Measurements from ENCODE around the gene MED14.

MED14 gene

DNA sequence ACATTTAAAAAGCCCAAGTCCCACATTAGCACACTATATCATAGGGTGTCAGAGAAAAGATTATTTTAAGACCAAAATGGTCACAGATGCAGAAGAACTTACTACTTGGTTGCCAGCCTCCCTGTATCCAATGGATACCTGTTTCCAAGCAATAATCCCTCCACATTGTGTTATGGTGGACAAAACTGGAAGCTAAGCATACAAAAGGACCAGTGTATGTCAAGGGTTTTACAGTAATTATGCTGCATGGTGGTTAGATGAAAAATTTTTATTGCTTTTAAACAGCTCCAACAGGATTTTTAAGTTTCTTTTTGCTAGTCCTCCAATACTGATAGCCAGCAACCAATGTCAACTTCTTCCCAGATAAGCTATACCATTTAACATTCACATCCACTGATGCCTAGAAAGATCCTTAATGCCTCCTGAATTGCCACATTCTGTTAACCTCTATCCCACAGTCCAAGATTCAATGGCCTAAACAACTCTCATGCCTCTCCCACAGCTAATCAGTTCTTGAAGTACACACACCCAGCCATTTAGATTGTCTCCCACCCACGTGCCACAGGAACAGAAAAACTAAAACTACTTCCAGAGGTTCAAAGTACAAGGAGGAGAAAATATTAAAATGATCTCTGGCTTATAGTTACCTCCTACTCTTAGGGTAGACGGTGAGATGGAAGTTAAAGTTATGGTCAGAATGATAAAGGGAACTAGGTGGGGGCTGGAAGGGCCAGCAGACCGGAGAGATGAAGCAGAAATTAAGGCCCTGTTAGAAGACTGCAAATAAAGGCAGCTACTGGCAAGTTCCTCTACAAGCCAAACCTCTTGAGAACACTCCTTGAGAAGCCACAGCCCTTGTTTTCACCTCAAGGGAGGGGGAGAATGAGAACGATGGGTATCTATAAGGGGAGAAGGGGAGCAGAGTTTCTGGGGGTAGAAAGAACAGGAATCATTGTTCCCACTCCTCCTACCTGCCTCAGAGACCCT, 5.5 kb downstream of the MED14 start:
- H3K79me2 ChIP-seq (ENCODE audit: control insufficient read depth, insufficient read depth, low read length, unreplicated experiment), result peaks cover 58% of the 10 kb centered on the region
- no peak overlapping the region for H2AFZ ChIP-seq (ENCODE audit: low read length, unreplicated experiment)
- no peaks in the 10 kb centered on the region for H3K27me3 ChIP-seq (ENCODE audit: insufficient read depth, low read length)
- peaks cover 6% of the 10 kb centered on the region for H3K4me1 ChIP-seq (ENCODE audit: control insufficient read depth, insufficient read depth, low read length, unreplicated experiment)
- H3K4me3 ChIP-seq (ENCODE audit: low read depth, low read length), result no peak overlapping the region
- H3K27ac ChIP-seq (ENCODE audit: low read depth, low read length), result no peak overlapping the region
- no peaks in the 10 kb centered on the region for H3K36me3 ChIP-seq (ENCODE audit: insufficient read depth, low read length)

DNA sequence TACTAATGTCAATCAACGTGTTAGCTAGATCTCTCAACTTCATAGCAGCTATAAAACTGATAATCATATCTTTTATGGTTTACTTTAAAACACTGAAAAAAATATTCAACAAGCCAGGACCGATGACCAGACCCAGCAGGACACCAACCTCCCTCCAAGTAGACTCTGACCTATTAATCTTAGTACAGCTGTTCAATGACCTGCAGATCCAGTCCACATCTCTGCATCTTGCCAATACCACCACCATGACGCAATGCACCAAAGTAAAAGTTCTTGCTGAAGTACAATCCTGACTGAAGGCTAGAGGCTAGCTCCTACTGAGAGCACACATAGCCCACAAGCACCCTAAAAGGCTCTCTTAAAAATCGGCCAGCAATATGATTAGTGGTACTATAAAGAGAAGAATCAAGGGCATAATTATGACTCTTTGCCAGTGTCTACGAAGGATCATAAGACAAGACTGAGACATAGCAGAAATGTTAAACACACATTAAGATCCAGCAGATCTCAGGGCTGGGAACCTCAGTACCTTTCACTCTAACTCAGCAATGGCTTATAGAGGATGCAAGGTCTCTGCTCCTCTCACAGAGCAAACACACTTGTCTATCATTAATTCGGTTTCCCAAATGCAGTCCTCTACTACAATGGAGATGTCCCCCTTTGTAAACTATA, 7.6 kb downstream of the MED14 start:
- Histone ChIP-seq H3K4me1 (ENCODE audit: control insufficient read depth, insufficient read depth, low read length, unreplicated experiment) (no peaks in the 10 kb centered on the region), H3K79me2 (ENCODE audit: control insufficient read depth, insufficient read depth, low read length, unreplicated experiment) (peaks cover 41% of the 10 kb centered on the region), H3K4me3 (ENCODE audit: low read depth, low read length) (no peak overlapping the region), H2AFZ (ENCODE audit: low read length, unreplicated experiment) (no peak overlapping the region), H3K27ac (ENCODE audit: low read depth, low read length) (no peak overlapping the region), H3K27me3 (ENCODE audit: insufficient read depth, low read length) (no peaks in the 10 kb centered on the region), H3K36me3 (ENCODE audit: insufficient read depth, low read length) (no peaks in the 10 kb centered on the region)

- H3K4me1 ChIP-seq (ENCODE audit: control insufficient read depth, insufficient read depth, low read length, unreplicated experiment), result no peaks in the 10 kb centered on the region
- no peak overlapping the region for H3K4me3 ChIP-seq (ENCODE audit: low read depth, low read length)
- H3K27ac ChIP-seq (ENCODE audit: low read depth, low read length), result no peak overlapping the region
- no peak overlapping the region for H2AFZ ChIP-seq (ENCODE audit: low read length, unreplicated experiment)
- peaks cover 39% of the 10 kb centered on the region for H3K79me2 ChIP-seq (ENCODE audit: control insufficient read depth, insufficient read depth, low read length, unreplicated experiment)
- H3K27me3 ChIP-seq (ENCODE audit: insufficient read depth, low read length), result no peaks in the 10 kb centered on the region
- H3K36me3 ChIP-seq (ENCODE audit: insufficient read depth, low read length), result no peaks in the 10 kb centered on the region
Observed at GRCh38 chrX:40727093-40727492, 8.2 kb downstream of the MED14 start.

DNA sequence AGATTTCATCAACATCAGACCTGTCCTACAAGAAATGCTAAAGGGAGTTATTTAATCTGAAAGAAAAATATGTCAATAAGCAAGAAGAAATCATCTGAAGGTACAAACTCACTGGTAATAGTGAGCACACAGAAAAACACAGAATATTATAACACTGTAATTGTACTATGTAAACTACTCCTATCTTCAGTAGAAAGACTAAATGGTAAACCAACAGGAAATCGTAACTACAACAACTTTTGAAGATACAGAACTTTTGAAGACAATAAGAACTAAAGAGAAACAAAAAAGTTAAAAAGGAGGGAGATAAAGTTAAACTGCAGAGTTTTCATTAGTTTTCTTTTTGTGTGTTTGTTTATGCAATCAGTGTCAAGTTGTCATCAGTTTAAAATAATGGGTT, 12.4 kb downstream of the MED14 start:
- no peaks in the 10 kb centered on the region for H3K36me3 ChIP-seq (ENCODE audit: insufficient read depth, low read length)
- H2AFZ ChIP-seq (ENCODE audit: low read length, unreplicated experiment), result no peak overlapping the region
- H3K4me3 ChIP-seq (ENCODE audit: low read depth, low read length), result no peak overlapping the region
- H3K4me1 ChIP-seq (ENCODE audit: control insufficient read depth, insufficient read depth, low read length, unreplicated experiment), result peaks cover 13% of the 10 kb centered on the region
- H3K27ac ChIP-seq (ENCODE audit: low read depth, low read length), result no peak overlapping the region
- H3K79me2 ChIP-seq (ENCODE audit: control insufficient read depth, insufficient read depth, low read length, unreplicated experiment), result peaks cover 21% of the 10 kb centered on the region
- no peaks in the 10 kb centered on the region for H3K27me3 ChIP-seq (ENCODE audit: insufficient read depth, low read length)

DNA sequence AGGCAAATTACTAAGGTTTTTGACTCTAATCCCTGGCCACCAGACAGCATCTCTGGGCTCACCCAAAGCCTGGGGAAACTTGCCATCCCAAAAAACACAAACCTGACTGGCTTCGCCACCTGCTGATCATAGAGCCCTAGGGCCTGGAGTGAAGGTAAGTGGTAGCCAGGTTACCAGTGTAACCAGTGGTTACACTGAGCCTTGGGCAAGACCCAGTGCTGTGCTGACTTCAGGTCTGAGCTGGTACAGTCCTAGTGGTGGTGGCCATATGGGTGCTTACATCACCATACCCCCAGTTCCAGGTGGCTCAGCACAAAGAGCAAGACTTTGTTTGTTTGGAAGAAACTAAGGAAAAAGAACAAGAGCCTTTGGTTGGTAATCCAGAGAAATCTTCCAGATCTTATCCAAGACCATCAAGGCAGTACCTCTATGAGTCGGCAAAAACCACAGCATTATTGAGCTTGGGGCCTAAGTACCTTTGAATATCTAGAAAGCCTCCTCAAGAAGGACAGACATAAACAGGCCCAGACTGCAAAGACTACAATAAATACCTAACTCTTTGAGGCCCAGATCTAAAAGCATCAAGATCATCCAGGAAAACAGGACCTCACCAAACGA, 13.7 kb downstream of the MED14 start:
- no peaks in the 10 kb centered on the region for H3K36me3 ChIP-seq (ENCODE audit: insufficient read depth, low read length)
- H3K79me2 ChIP-seq (ENCODE audit: control insufficient read depth, insufficient read depth, low read length, unreplicated experiment), result peaks cover 26% of the 10 kb centered on the region

DNA sequence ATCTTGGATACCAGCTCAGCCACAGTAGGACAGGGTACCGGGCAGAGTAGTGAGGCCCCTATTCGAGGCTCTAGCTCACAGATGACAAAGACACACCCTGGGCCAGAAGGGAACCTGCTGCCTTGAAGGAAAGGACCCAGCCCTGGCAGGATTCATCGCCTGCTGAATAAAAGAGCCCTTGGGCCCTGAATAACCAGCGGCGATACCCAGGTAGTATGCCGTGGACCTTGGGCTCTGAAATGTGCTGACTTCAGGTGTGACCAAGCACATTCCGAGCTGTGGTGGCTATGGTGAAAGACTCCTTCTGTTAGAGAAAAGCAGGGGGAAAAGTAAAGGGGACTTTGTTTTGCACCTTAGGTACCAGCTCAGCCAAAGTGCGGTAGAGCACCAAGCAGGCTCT, 14.6 kb downstream of the MED14 start:
- H3K27ac ChIP-seq (ENCODE audit: low read depth, low read length), result no peak overlapping the region
- H3K36me3 ChIP-seq (ENCODE audit: insufficient read depth, low read length), result no peaks in the 10 kb centered on the region
- H3K27me3 ChIP-seq (ENCODE audit: insufficient read depth, low read length), result no peaks in the 10 kb centered on the region
- H3K79me2 ChIP-seq (ENCODE audit: control insufficient read depth, insufficient read depth, low read length, unreplicated experiment), result peaks cover 29% of the 10 kb centered on the region
- H3K4me3 ChIP-seq (ENCODE audit: low read depth, low read length), result no peak overlapping the region
- H2AFZ ChIP-seq (ENCODE audit: low read length, unreplicated experiment), result no peak overlapping the region
- peaks cover 13% of the 10 kb centered on the region for H3K4me1 ChIP-seq (ENCODE audit: control insufficient read depth, insufficient read depth, low read length, unreplicated experiment)

More for the DNA sequence above, 13.7 kb downstream of the MED14 start:
- Histone ChIP-seq H3K4me1 (ENCODE audit: control insufficient read depth, insufficient read depth, low read length, unreplicated experiment) (peaks cover 13% of the 10 kb centered on the region), H3K4me3 (ENCODE audit: low read depth, low read length) (no peak overlapping the region), H3K27me3 (ENCODE audit: insufficient read depth, low read length) (no peaks in the 10 kb centered on the region), H2AFZ (ENCODE audit: low read length, unreplicated experiment) (no peak overlapping the region), H3K27ac (ENCODE audit: low read depth, low read length) (no peak overlapping the region)

DNA sequence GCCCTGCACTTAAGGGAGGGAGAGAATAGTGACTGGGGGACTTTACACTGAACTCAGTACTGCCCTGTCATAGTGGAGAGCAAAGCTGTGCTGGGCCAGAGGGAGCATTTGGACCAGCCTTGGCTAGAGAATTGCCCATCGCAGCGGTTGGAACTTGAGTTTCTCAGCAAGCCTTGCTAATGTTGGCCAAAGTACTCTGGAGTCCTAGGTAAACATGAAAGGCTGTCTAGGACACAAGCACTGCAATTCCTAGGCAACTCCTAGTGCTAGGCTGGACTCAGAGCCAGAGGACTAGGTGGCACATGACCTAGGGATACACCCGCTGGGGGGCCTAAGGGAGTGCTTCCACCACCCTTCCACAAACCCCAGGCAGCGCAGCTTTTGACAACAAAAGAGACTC, 15.0 kb downstream of the MED14 start:
- no peaks in the 10 kb centered on the region for H3K27me3 ChIP-seq (ENCODE audit: insufficient read depth, low read length)
- H3K36me3 ChIP-seq (ENCODE audit: insufficient read depth, low read length), result no peaks in the 10 kb centered on the region
- H3K4me1 ChIP-seq (ENCODE audit: control insufficient read depth, insufficient read depth, low read length, unreplicated experiment), result peaks cover 13% of the 10 kb centered on the region
- H2AFZ ChIP-seq (ENCODE audit: low read length, unreplicated experiment), result no peak overlapping the region
- H3K79me2 ChIP-seq (ENCODE audit: control insufficient read depth, insufficient read depth, low read length, unreplicated experiment), result peaks cover 29% of the 10 kb centered on the region
- no peak overlapping the region for H3K4me3 ChIP-seq (ENCODE audit: low read depth, low read length)
- H3K27ac ChIP-seq (ENCODE audit: low read depth, low read length), result no peak overlapping the region

GRCh38 chrX:40719731-40720130, 15.6 kb downstream of the MED14 start:
- Histone ChIP-seq H3K36me3 (ENCODE audit: insufficient read depth, low read length) (no peaks in the 10 kb centered on the region), H3K27ac (ENCODE audit: low read depth, low read length) (peak overlapping the region; percentile 63), H3K4me1 (ENCODE audit: control insufficient read depth, insufficient read depth, low read length, unreplicated experiment) (peaks cover 13% of the 10 kb centered on the region), H3K79me2 (ENCODE audit: control insufficient read depth, insufficient read depth, low read length, unreplicated experiment) (peaks cover 31% of the 10 kb centered on the region), H3K4me3 (ENCODE audit: low read depth, low read length) (no peak overlapping the region), H2AFZ (ENCODE audit: low read length, unreplicated experiment) (no peak overlapping the region), H3K27me3 (ENCODE audit: insufficient read depth, low read length) (no peaks in the 10 kb centered on the region)

DNA sequence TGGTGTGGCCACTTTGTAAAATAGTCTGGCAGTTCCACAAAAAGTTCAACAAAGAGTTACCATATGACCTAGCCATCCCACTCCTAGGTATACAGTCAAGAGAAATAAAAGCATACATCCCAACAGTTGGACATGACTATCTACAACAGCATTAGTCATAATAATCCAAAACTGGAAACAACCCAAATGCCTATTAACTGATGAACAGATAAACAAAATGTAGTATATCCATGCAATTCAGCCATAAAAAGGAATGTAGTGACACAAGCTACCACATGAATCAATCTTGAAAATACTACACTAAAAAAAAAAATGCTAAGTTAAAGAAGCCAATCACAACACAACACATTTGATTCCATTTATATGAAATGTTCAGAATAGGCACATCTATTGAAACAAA, 16.1 kb downstream of the MED14 start:
- H3K79me2 ChIP-seq (ENCODE audit: control insufficient read depth, insufficient read depth, low read length, unreplicated experiment), result peaks cover 33% of the 10 kb centered on the region
- no peaks in the 10 kb centered on the region for H3K36me3 ChIP-seq (ENCODE audit: insufficient read depth, low read length)
- H3K4me3 ChIP-seq (ENCODE audit: low read depth, low read length), result no peak overlapping the region
- H3K27me3 ChIP-seq (ENCODE audit: insufficient read depth, low read length), result no peaks in the 10 kb centered on the region
- H3K27ac ChIP-seq (ENCODE audit: low read depth, low read length), result peak overlapping the region; percentile 63
- H2AFZ ChIP-seq (ENCODE audit: low read length, unreplicated experiment), result no peak overlapping the region
- H3K4me1 ChIP-seq (ENCODE audit: control insufficient read depth, insufficient read depth, low read length, unreplicated experiment), result peaks cover 13% of the 10 kb centered on the region

GRCh38 chrX:40709395-40709794, 25.9 kb downstream of the MED14 start:
- Histone ChIP-seq H3K27ac (ENCODE audit: low read depth, low read length) (no peak overlapping the region), H2AFZ (ENCODE audit: low read length, unreplicated experiment) (no peak overlapping the region)

More at GRCh38 chrX:40709395-40709794, 25.9 kb downstream of the MED14 start:
- H3K4me1 ChIP-seq (ENCODE audit: control insufficient read depth, insufficient read depth, low read length, unreplicated experiment), result no peaks in the 10 kb centered on the region
- no peak overlapping the region for H3K4me3 ChIP-seq (ENCODE audit: low read depth, low read length)
- H3K36me3 ChIP-seq (ENCODE audit: insufficient read depth, low read length), result peaks cover 6% of the 10 kb centered on the region
- H3K79me2 ChIP-seq (ENCODE audit: control insufficient read depth, insufficient read depth, low read length, unreplicated experiment), result peaks cover 2% of the 10 kb centered on the region
- no peaks in the 10 kb centered on the region for H3K27me3 ChIP-seq (ENCODE audit: insufficient read depth, low read length)
